Left kidney (tissue), 2 donors: ENCODE data around the gene GTPBP8. TPM values are rescaled to one million over a fixed set of nuclear protein-coding genes. Genes with fewer than 3 reads are reported as not detected.
"Not testable (repeated sequence)": the region's sequence is repeated elsewhere in the genome, so short reads cannot be mapped to it uniquely, and the experiment has no call there.

Source experiments
- DNase-seq: peaks from one replicate; pipeline ENCODE4 v3.0.0-alpha.2; 2013
- polyA plus RNA-seq: library from polyadenylated mRNA; unstranded; fragments of 120-200 nt; gene quantifications from one replicate; pipeline ENCODE4 v1.2.1, GENCODE V29; 2013; ENCODE audit not compliant: insufficient read length

The GTPBP8 gene
- polyA plus RNA-seq, 1 donor: 26.8 TPM

- no peak for DNase-seq
Measured at GRCh38 chr3:112987710-112988334, 3.0 kb upstream of the GTPBP8 start.

- no peak for DNase-seq
Measured at GRCh38 chr3:112995800-112996199, 5.0 kb downstream of the GTPBP8 start.

- DNase-seq: no peak
Measured at GRCh38 chr3:113000691-113001090, 9.9 kb downstream of the GTPBP8 start.

GRCh38 chr3:113002037-113002436 is 11.3 kb downstream of the GTPBP8 start:
- DNase-seq: no peak

GRCh38 chr3:113002679-113003078 is 11.9 kb downstream of the GTPBP8 start:
- DNase-seq: no peak

GRCh38 chr3:113005611-113006010 is 14.8 kb downstream of the GTPBP8 start:
- DNase-seq: no peak

GRCh38 chr3:113006359-113007056 is 15.7 kb downstream of the GTPBP8 start:
- no peak for DNase-seq

- DNase-seq: no peak
Measured at GRCh38 chr3:113008117-113008516, 17.3 kb downstream of the GTPBP8 start.

GRCh38 chr3:113013593-113013992 is 22.8 kb downstream of the GTPBP8 start:
- no peak for DNase-seq

GRCh38 chr3:113018536-113019181 is 27.9 kb downstream of the GTPBP8 start:
- DNase-seq: peak; percentile 29

- peak; percentile 93 for DNase-seq
Measured at GRCh38 chr3:113019182-113020137, 28.7 kb downstream of the GTPBP8 start.

- no peak for DNase-seq
Measured at GRCh38 chr3:113021471-113021870, 30.7 kb downstream of the GTPBP8 start.

- DNase-seq: no peak
Measured at GRCh38 chr3:113034011-113034410, 43.2 kb downstream of the GTPBP8 start.

- no peak for DNase-seq
Measured at GRCh38 chr3:113035387-113035982, 44.7 kb downstream of the GTPBP8 start.

- no peak for DNase-seq
Measured at GRCh38 chr3:113038328-113038727, 47.5 kb downstream of the GTPBP8 start.

- DNase-seq: no peak
Measured at GRCh38 chr3:113039546-113039945, 48.8 kb downstream of the GTPBP8 start.

GRCh38 chr3:113040231-113040630 is 49.4 kb downstream of the GTPBP8 start:
- no peak for DNase-seq

GRCh38 chr3:113043686-113044085 is 52.9 kb downstream of the GTPBP8 start:
- DNase-seq: no peak

- DNase-seq: not testable (repeated sequence)
Measured at GRCh38 chr3:113046186-113046965, 55.6 kb downstream of the GTPBP8 start.

GRCh38 chr3:113051302-113051711 is 60.5 kb downstream of the GTPBP8 start:
- DNase-seq: peak; percentile 71
